PC-9 (cell line): Measurements from ENCODE around the gene KRTAP10-9.

Experiments
- CTCF ChIP-seq: fragments of 200-600 bp; sonication (generic); conservative IDR thresholded peaks from 2 replicates; pipeline ENCODE4 v1.6.1; 2017; ENCODE audit warnings: mixed run types, antibody characterized with exemption, mild to moderate bottlenecking, moderate library complexity
- EZH2 ChIP-seq: fragments of 200-600 bp; sonication (generic); IDR thresholded peaks from 2 replicates; pipeline ENCODE4 v1.8.0; 2017; ENCODE audit warnings: antibody characterized with exemption, low read depth

GRCh38 chr21:44585892-44586291 is 41.0 kb upstream of the KRTAP10-9 start:
- TF ChIP-seq CTCF (no peak), EZH2 (no peak)
